Measurements from ENCODE around the gene TMEM163. TPM values are rescaled to one million over a fixed set of nuclear protein-coding genes. Genes with fewer than 3 reads are reported as not detected.
A peak's percentile ranks its signal among the peaks of the same experiment; 100 is the strongest.

Gene TMEM163
- polyA plus RNA-seq, 3 donors, result 0.01 TPM; not detected in 2

GRCh38 chr2:134426721-134427120 is 292.1 kb downstream of the TMEM163 start:
- Mint-ChIP-seq H3K9me3 (no peaks in the 10 kb centered on the region), H3K4me3 (no peak overlapping the region), H3K27me3 (ENCODE audit: low read depth in 3 of 3) (no peaks in the 10 kb centered on the region), H3K4me1 (peaks cover 10% of the 10 kb centered on the region), H3K27ac (peak overlapping the region in 1 of 7 donors; percentile 43), H3K36me3 (peaks cover 65 to 69% of the 10 kb centered on the region in 2 donors)
- WGBS (ENCODE audit: insufficient coverage), result 100% methylated on average over 1 of the region's 3 CpGs
- Histone ChIP-seq H3K4me2 (replicated peaks; ENCODE audit: extremely low read depth, low read length, poor library complexity, severe bottlenecking) (no peak overlapping the region), H2AFZ (ENCODE audit: insufficient read depth, low read depth, low read length, poor library complexity, severe bottlenecking) (no peak overlapping the region), H3K27me3 (ENCODE audit: control insufficient read depth in 2 of 2, insufficient read depth in 2 of 2, low read length in 2 of 2) (no peaks in the 10 kb centered on the region), H3K4me1 (ENCODE audit: control insufficient read depth in 1 of 2, insufficient read depth in 2 of 2, low read length in 2 of 2) (no peaks in the 10 kb centered on the region), H3K27ac (ENCODE audit: low read depth in 1 of 2, low read length in 2 of 2) (no peak overlapping the region), H3K9me3 (replicated peaks in 1 of 2; ENCODE audit: control insufficient read depth in 1 of 2, insufficient read depth in 1 of 2, low read length in 2 of 2) (no peaks in the 10 kb centered on the region), H3K4me3 (replicated peaks in 1 of 3; ENCODE audit: low read depth in 2 of 3, low read length in 3 of 3) (no peak overlapping the region), H3K36me3 (replicated peaks in 1 of 2; ENCODE audit: control insufficient read depth in 1 of 2, insufficient read depth in 2 of 2, low read length in 2 of 2) (peaks cover 19 to 78% of the 10 kb centered on the region in 2 donors), H3K79me2 (ENCODE audit: insufficient read depth, low read length) (no peaks in the 10 kb centered on the region), H3K9ac (ENCODE audit: insufficient read depth, low read length, poor library complexity, severe bottlenecking) (no peak overlapping the region), H4K20me1 (ENCODE audit: insufficient read depth, low read length) (no peaks in the 10 kb centered on the region)
- intact Hi-C loops (cut with micrococcal nuclease), result no loop called here
- no peak for DNase-seq
- TF ChIP-seq CTCF (IDR thresholded peaks at IDR 0.05), result no peak

DNA sequence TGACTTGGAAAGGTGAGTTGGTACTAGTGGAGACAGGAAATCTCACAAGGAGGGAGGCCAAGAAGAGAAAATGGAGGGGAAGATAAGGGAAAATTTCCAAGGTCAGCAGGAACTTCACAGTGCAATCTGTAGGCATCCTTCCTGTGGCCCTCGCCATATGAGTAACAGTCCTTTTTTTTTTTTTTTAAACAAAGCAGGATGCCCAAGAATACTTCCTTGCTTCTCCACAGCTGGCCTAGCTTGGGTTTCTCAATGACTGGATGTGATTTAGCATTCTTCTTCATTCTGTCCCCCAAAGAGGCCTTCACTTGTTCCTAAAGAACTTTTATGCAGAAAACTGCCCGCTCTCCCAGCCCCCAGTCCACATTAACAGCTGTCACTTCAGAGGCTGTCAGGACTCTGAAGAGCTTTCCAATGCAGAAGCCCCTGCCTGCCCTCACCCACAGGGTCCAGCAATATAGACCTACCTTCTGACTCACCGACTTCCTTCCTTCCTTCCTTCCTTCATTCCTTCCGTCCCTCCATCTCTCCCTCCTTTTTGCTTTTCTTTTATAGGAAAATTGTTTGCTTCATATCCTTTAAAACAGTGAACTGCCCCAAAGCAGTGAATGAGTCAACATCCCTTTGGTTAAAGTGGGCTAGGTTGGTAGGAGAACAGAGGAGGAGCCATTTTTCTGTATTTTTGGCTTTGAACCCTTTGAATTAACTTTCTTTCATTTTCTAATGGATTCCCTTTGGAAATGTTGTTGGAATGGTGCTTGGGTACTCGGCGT is 292.9 kb downstream of the TMEM163 start:
- DNase-seq, result no peak

More for the DNA sequence above, 292.9 kb downstream of the TMEM163 start:
- H3K4me2 ChIP-seq (replicated peaks; ENCODE audit: extremely low read depth, low read length, poor library complexity, severe bottlenecking), result no peak overlapping the region
- H3K27ac Mint-ChIP-seq, result no peak overlapping the region
- no peak overlapping the region for H3K4me3 ChIP-seq (replicated peaks in 1 of 3; ENCODE audit: low read depth in 2 of 3, low read length in 3 of 3)
- no peaks in the 10 kb centered on the region for H3K79me2 ChIP-seq (ENCODE audit: insufficient read depth, low read length)
- H3K4me1 Mint-ChIP-seq, result peaks cover 10% of the 10 kb centered on the region
- no peaks in the 10 kb centered on the region for H4K20me1 ChIP-seq (ENCODE audit: insufficient read depth, low read length)
- H3K27me3 ChIP-seq (ENCODE audit: control insufficient read depth in 2 of 2, insufficient read depth in 2 of 2, low read length in 2 of 2), result no peaks in the 10 kb centered on the region
- no peak overlapping the region for H3K9ac ChIP-seq (ENCODE audit: insufficient read depth, low read length, poor library complexity, severe bottlenecking)
- no peak overlapping the region for H3K4me3 Mint-ChIP-seq
- H3K27ac ChIP-seq (ENCODE audit: low read depth in 1 of 2, low read length in 2 of 2), result no peak overlapping the region
- peaks cover 63% of the 10 kb centered on the region in 2 donors for H3K36me3 Mint-ChIP-seq
- intact Hi-C loops (cut with micrococcal nuclease), result no loop called here
- H3K9me3 Mint-ChIP-seq, result no peaks in the 10 kb centered on the region
- no peaks in the 10 kb centered on the region for H3K4me1 ChIP-seq (ENCODE audit: control insufficient read depth in 1 of 2, insufficient read depth in 2 of 2, low read length in 2 of 2)
- H2AFZ ChIP-seq (ENCODE audit: insufficient read depth, low read depth, low read length, poor library complexity, severe bottlenecking), result no peak overlapping the region
- H3K9me3 ChIP-seq (replicated peaks in 1 of 2; ENCODE audit: control insufficient read depth in 1 of 2, insufficient read depth in 1 of 2, low read length in 2 of 2), result no peaks in the 10 kb centered on the region
- no peaks in the 10 kb centered on the region for H3K27me3 Mint-ChIP-seq (ENCODE audit: low read depth in 3 of 3)
- 100% methylated on average over 1 of the region's 6 CpGs for WGBS (ENCODE audit: insufficient coverage)
- TF ChIP-seq CTCF (IDR thresholded peaks at IDR 0.05), result no peak
- peaks cover 14 to 70% of the 10 kb centered on the region in 2 donors for H3K36me3 ChIP-seq (replicated peaks in 1 of 2; ENCODE audit: control insufficient read depth in 1 of 2, insufficient read depth in 2 of 2, low read length in 2 of 2)
